ENCODE measurements around the gene RBM38.

RBM38 gene

GRCh38 chr20:57437672-57438330 is 46.6 kb downstream of the RBM38 start:
- DNase-seq (ENCODE audit: low read depth), result no peak

- DNase-seq (ENCODE audit: low read depth), result no peak
These were observed 47.4 kb downstream of the RBM38 start for GRCh38 chr20:57438552-57438951.

- DNase-seq (ENCODE audit: low read depth), result no peak
These were observed 48.2 kb downstream of the RBM38 start for GRCh38 chr20:57439432-57439831.

- DNase-seq (ENCODE audit: low read depth), result no peak
These were observed 48.8 kb downstream of the RBM38 start for GRCh38 chr20:57439993-57440392.

GRCh38 chr20:57440678-57441509 is 49.7 kb downstream of the RBM38 start:
- DNase-seq (ENCODE audit: low read depth), result no peak

- DNase-seq (ENCODE audit: low read depth), result no peak
These were observed 50.4 kb downstream of the RBM38 start for GRCh38 chr20:57441510-57442154.

GRCh38 chr20:57442158-57442887 is 51.1 kb downstream of the RBM38 start:
- no peak for DNase-seq (ENCODE audit: low read depth)

GRCh38 chr20:57442888-57443239 is 51.7 kb downstream of the RBM38 start:
- DNase-seq (ENCODE audit: low read depth), result no peak

GRCh38 chr20:57443349-57444265 is 52.4 kb downstream of the RBM38 start:
- DNase-seq (ENCODE audit: low read depth), result no peak

GRCh38 chr20:57444394-57445048 is 53.3 kb downstream of the RBM38 start:
- DNase-seq (ENCODE audit: low read depth), result no peak

- no peak for DNase-seq (ENCODE audit: low read depth)
These were observed 54.1 kb downstream of the RBM38 start for GRCh38 chr20:57445298-57445697.

GRCh38 chr20:57445774-57446173 is 54.6 kb downstream of the RBM38 start:
- no peak for DNase-seq (ENCODE audit: low read depth)

GRCh38 chr20:57448764-57449354 is 57.7 kb downstream of the RBM38 start:
- no peak for DNase-seq (ENCODE audit: low read depth)

GRCh38 chr20:57449398-57450354 is 58.5 kb downstream of the RBM38 start:
- DNase-seq (ENCODE audit: low read depth), result no peak

- DNase-seq (ENCODE audit: low read depth), result no peak
These were observed 59.2 kb downstream of the RBM38 start for GRCh38 chr20:57450419-57450818.

GRCh38 chr20:57450931-57451330 is 59.7 kb downstream of the RBM38 start:
- no peak for DNase-seq (ENCODE audit: low read depth)

GRCh38 chr20:57451431-57451794 is 60.2 kb downstream of the RBM38 start:
- DNase-seq (ENCODE audit: low read depth), result no peak

GRCh38 chr20:57451795-57452661 is 60.8 kb downstream of the RBM38 start:
- DNase-seq (ENCODE audit: low read depth), result no peak

Data from stimulated activated CD8-positive, alpha-beta memory T cell treated with anti-CD3 and anti-CD28 coated beads, Interleukin-12 subunit alpha, Interleukin-12 subunit beta, amount 100 ng/mL, for 4 hours (primary cell).